Measurements from ENCODE around the gene PCCA.
A peak's percentile ranks its signal among the peaks of the same experiment; 100 is the strongest.
"Not testable (repeated sequence)": the region's sequence is repeated elsewhere in the genome, so short reads cannot be mapped to it uniquely, and the experiment has no call there.

Gene PCCA

GRCh38 chr13:100197116-100197515, 108.2 kb downstream of the PCCA start:
- DNase-seq (ENCODE audit: low read depth): no peak

- no peak for DNase-seq (ENCODE audit: low read depth)
Observed at GRCh38 chr13:100197591-100198365, 108.9 kb downstream of the PCCA start.

GRCh38 chr13:100203696-100204367, 114.9 kb downstream of the PCCA start:
- DNase-seq (ENCODE audit: low read depth): no peak

- DNase-seq (ENCODE audit: low read depth): no peak
Observed at GRCh38 chr13:100208002-100208401, 119.1 kb downstream of the PCCA start.

- no peak for DNase-seq (ENCODE audit: low read depth)
Observed at GRCh38 chr13:100208626-100209025, 119.7 kb downstream of the PCCA start.

GRCh38 chr13:100209857-100210825, 121.2 kb downstream of the PCCA start:
- no peak for DNase-seq (ENCODE audit: low read depth)

GRCh38 chr13:100211016-100211710, 122.3 kb downstream of the PCCA start:
- no peak for DNase-seq (ENCODE audit: low read depth)

- no peak for DNase-seq (ENCODE audit: low read depth)
Observed at GRCh38 chr13:100212904-100213553, 124.1 kb downstream of the PCCA start.

- no peak for DNase-seq (ENCODE audit: low read depth)
Observed at GRCh38 chr13:100213576-100213975, 124.7 kb downstream of the PCCA start.

GRCh38 chr13:100214886-100215285, 126.0 kb downstream of the PCCA start:
- DNase-seq (ENCODE audit: low read depth): peak; percentile 72

GRCh38 chr13:100221166-100221565, 132.3 kb downstream of the PCCA start:
- no peak for DNase-seq (ENCODE audit: low read depth)

GRCh38 chr13:100223966-100224530, 135.2 kb downstream of the PCCA start:
- not testable (repeated sequence) for DNase-seq (ENCODE audit: low read depth)

- no peak for DNase-seq (ENCODE audit: low read depth)
Observed at GRCh38 chr13:100229603-100230002, 140.7 kb downstream of the PCCA start.

- DNase-seq (ENCODE audit: low read depth): no peak
Observed at GRCh38 chr13:100230769-100231149, 141.9 kb downstream of the PCCA start.

- no peak for DNase-seq (ENCODE audit: low read depth)
Observed at GRCh38 chr13:100231176-100231575, 142.3 kb downstream of the PCCA start.

- no peak for DNase-seq (ENCODE audit: low read depth)
Observed at GRCh38 chr13:100234006-100234405, 145.1 kb downstream of the PCCA start.

- DNase-seq (ENCODE audit: low read depth): no peak
Observed at GRCh38 chr13:100234524-100235136, 145.7 kb downstream of the PCCA start.

GRCh38 chr13:100235311-100235901, 146.5 kb downstream of the PCCA start:
- DNase-seq (ENCODE audit: low read depth): no peak

GRCh38 chr13:100240109-100240779, 151.4 kb downstream of the PCCA start:
- no peak for DNase-seq (ENCODE audit: low read depth)

Data from HS-27A (cell line).